Natural killer cell (primary cell): ENCODE results near the gene PLEKHF1. TPM values are rescaled to one million over a fixed set of nuclear protein-coding genes. Genes with fewer than 3 reads are reported as not detected.

ENCODE experiments used
- ATAC-seq, 3 donors: fragments of 150-1000 bp in 2 of 3; fragments of 200-7000 bp in 1 of 3; cut with Tn5 transposase; 1 replicate in 1 of 3; 2 replicates in 2 of 3; pipeline ENCODE4 v1.10.0; 2021; ENCODE audit warnings: mild to moderate bottlenecking in 2 of 3, moderate library complexity in 2 of 3
- DNase-seq, 2 donors: peaks; one replicate each; pipeline versions ENCODE4 v3.0.0 to v3.0.0-alpha.2; 2013 to 2021; ENCODE audit warnings: mixed read lengths in 1 of 2
- H3K27ac ChIP-seq: one replicate; pipeline ENCODE4 v1.5.1; 2013; ENCODE audit warnings: mild to moderate bottlenecking, low read length
- H3K27me3 ChIP-seq: one replicate; pipeline ENCODE4 v1.6.1; 2013; ENCODE audit warnings: low read length; ENCODE audit not compliant: control insufficient read depth, insufficient read depth
- H3K36me3 ChIP-seq: one replicate; pipeline ENCODE4 v1.6.1; 2013; ENCODE audit warnings: low read length; ENCODE audit not compliant: control insufficient read depth, insufficient read depth
- H3K4me1 ChIP-seq: one replicate; pipeline ENCODE4 v1.6.1; 2013; ENCODE audit warnings: low read length; ENCODE audit not compliant: control insufficient read depth, insufficient read depth
- H3K4me3 ChIP-seq: one replicate; pipeline ENCODE4 v1.5.1; 2013; ENCODE audit warnings: low read length
- H3K9me3 ChIP-seq: one replicate; pipeline ENCODE4 v1.6.1; 2013; ENCODE audit warnings: low read length; ENCODE audit not compliant: control insufficient read depth, insufficient read depth
- H3K27ac Mint-ChIP-seq, 2 donors: one replicate each; pipeline ENCODE4 v1.8.0; 2022; ENCODE audit warnings: mild to moderate bottlenecking in 2 of 2, mixed read lengths in 2 of 2, moderate library complexity in 1 of 2
- H3K27me3 Mint-ChIP-seq, 2 donors: one replicate each; pipeline ENCODE4 v1.8.0; 2022; ENCODE audit warnings: low read depth in 2 of 2, mixed read lengths in 2 of 2
- H3K36me3 Mint-ChIP-seq: one replicate; pipeline ENCODE4 v1.8.0; 2022; ENCODE audit warnings: mixed read lengths
- H3K4me1 Mint-ChIP-seq, 2 donors: one replicate each; pipeline ENCODE4 v1.8.0; 2022; ENCODE audit warnings: mixed read lengths in 2 of 2
- H3K4me3 Mint-ChIP-seq: one replicate; pipeline ENCODE4 v1.8.0; 2022; ENCODE audit warnings: mild to moderate bottlenecking, moderate library complexity, mixed read lengths
- H3K9me3 Mint-ChIP-seq, 2 donors: one replicate each; pipeline ENCODE4 v1.8.0; 2022; ENCODE audit warnings: mixed read lengths in 2 of 2
- CTCF ChIP-seq: fragments of 200-600 bp; IDR thresholded peaks from one replicate; pipeline ENCODE4 v1.8.0; 2022; ENCODE audit warnings: antibody characterized with exemption
- WGBS: methylation state at CpG from one replicate; pipeline ENCODE4 v1.1.7; 2013; ENCODE audit warnings: missing lambda C conversion rate; ENCODE audit not compliant: insufficient coverage; 5-methylcytosine and 5-hydroxymethylcytosine counted together
- intact Hi-C: fragments of 100-400 bp; cut with micrococcal nuclease; formaldehyde crosslinking; loops from one replicate; pipeline ENCODE4 v1.14.2; 2022
- total RNA-seq, 4 donors: library from RNA; stranded (reverse); fragments of 120-200 nt in 1 of 4; gene quantifications; one replicate each; pipeline versions ENCODE4 v1.2.3 to v1.2.4, GENCODE V29; 2013 to 2022

The PLEKHF1 gene
- total RNA-seq, 3 donors from 2014 or later (not counting 1 experiment from before 2014, with no cell fraction given) = 53.0 to 81.8 (median 53.8) TPM

- 88% methylated on average over 1 of the region's 1 CpG for WGBS
These were observed 3.0 kb upstream of the PLEKHF1 start for GRCh38 chr19:29662278-29662603.

GRCh38 chr19:29662604-29663404 lies 2.5 kb upstream of the PLEKHF1 start:
- Mint-ChIP-seq H3K27ac (no peak overlapping the region), H3K9me3 (no peaks in the 10 kb centered on the region), H3K4me3 (no peak overlapping the region), H3K27me3 (no peaks in the 10 kb centered on the region), H3K4me1 (peaks cover 21 to 22% of the 10 kb centered on the region in 2 donors), H3K36me3 (no peaks in the 10 kb centered on the region)
- H3K4me1 ChIP-seq = peaks cover 31% of the 10 kb centered on the region
- TF ChIP-seq CTCF = no peak
- 96% methylated on average over 17 of the region's 17 CpGs for WGBS
- intact Hi-C loops = no loop called here
- no peak overlapping the region for H3K27ac ChIP-seq
- no peaks in the 10 kb centered on the region for H3K27me3 ChIP-seq
- DNase-seq = peak in 1 of 2 donors; percentile 9
- no peak overlapping the region for H3K4me3 ChIP-seq
- H3K9me3 ChIP-seq = no peaks in the 10 kb centered on the region
- ATAC-seq = no peak
- H3K36me3 ChIP-seq = peaks cover 2% of the 10 kb centered on the region

More at GRCh38 chr19:29662278-29662603, 3.0 kb upstream of the PLEKHF1 start:
- Histone ChIP-seq H3K4me1 (peaks cover 25% of the 10 kb centered on the region), H3K36me3 (peaks cover 2% of the 10 kb centered on the region), H3K27me3 (no peaks in the 10 kb centered on the region), H3K9me3 (no peaks in the 10 kb centered on the region), H3K27ac (no peak overlapping the region), H3K4me3 (no peak overlapping the region)
- H3K36me3 Mint-ChIP-seq = no peaks in the 10 kb centered on the region
- no peak overlapping the region for H3K27ac Mint-ChIP-seq
- H3K9me3 Mint-ChIP-seq = no peaks in the 10 kb centered on the region
- H3K27me3 Mint-ChIP-seq = no peaks in the 10 kb centered on the region
- intact Hi-C loops = no loop called here
- no peak for TF ChIP-seq CTCF
- peaks cover 15 to 16% of the 10 kb centered on the region in 2 donors for H3K4me1 Mint-ChIP-seq
- no peak overlapping the region for H3K4me3 Mint-ChIP-seq
- ATAC-seq = no peak
- DNase-seq = no peak

- Mint-ChIP-seq H3K36me3 (no peaks in the 10 kb centered on the region), H3K4me1 (peaks cover 34 to 35% of the 10 kb centered on the region in 2 donors), H3K9me3 (no peaks in the 10 kb centered on the region), H3K27me3 (no peaks in the 10 kb centered on the region), H3K4me3 (peak overlapping the region; percentile 81), H3K27ac (peak overlapping the region; percentile 94 to 98)
- Histone ChIP-seq H3K27ac (no peak overlapping the region), H3K4me3 (no peak overlapping the region), H3K4me1 (peaks cover 44% of the 10 kb centered on the region), H3K9me3 (no peaks in the 10 kb centered on the region), H3K27me3 (no peaks in the 10 kb centered on the region), H3K36me3 (peaks cover 3% of the 10 kb centered on the region)
- no peak for ATAC-seq
- TF ChIP-seq CTCF = no peak
- 96% methylated on average over 19 of the region's 19 CpGs for WGBS
- intact Hi-C loops = no loop called here
- peak in 1 of 2 donors; percentile 15 for DNase-seq
These were observed 1.2 kb upstream of the PLEKHF1 start for GRCh38 chr19:29663861-29664752.
